IPS-18c (cell line): Measurements from ENCODE around the gene EHD1.
"Not testable (repeated sequence)": the region's sequence is repeated elsewhere in the genome, so short reads cannot be mapped to it uniquely, and the experiment has no call there.

Source experiments
- H3K4me3 ChIP-seq: 2 replicates; pipeline ENCODE4 v1.7.0; 2013; ENCODE audit warnings: low read depth, mild to moderate bottlenecking, low read length, moderate library complexity; ENCODE audit not compliant: insufficient read depth
- H3K9me3 ChIP-seq: one replicate; pipeline ENCODE4 v1.6.1; 2013; ENCODE audit warnings: mild to moderate bottlenecking, low read length, moderate library complexity; ENCODE audit not compliant: control insufficient read depth, insufficient read depth

EHD1 gene

DNA sequence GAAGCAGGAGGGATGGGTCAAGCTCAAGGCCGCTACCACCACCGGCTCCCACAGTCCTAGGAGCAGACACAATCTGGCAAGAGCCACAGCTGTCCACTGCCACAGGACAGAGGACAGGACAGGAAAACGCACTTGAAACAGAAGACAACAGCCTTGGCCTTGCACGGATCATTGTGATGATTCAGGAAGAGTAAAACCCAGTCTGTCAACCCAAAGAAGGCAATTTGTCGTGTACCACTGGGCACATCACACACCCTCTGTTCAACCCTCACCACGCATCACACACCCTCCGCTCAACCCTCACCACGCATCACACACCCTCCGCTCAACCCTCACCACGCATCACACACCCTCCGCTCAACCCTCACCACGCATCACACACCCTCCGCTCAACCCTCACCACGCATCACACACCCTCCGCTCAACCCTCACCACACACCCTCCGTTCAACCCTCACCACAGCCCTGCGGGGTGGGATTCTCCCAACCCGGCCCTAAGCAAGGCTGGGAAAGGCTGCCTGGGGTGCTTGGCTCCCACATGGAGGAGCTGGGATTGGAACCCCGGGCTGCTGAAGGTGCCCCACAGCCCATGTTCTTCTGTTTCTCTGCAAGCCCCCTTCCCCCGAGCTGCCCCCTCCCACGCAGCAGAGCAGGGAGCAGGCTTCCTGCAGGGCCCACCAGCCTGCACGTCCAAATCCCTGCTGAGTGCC is 22.7 kb downstream of the EHD1 start:
- Histone ChIP-seq H3K4me3 (no peak overlapping the region), H3K9me3 (no peaks in the 10 kb centered on the region)

DNA sequence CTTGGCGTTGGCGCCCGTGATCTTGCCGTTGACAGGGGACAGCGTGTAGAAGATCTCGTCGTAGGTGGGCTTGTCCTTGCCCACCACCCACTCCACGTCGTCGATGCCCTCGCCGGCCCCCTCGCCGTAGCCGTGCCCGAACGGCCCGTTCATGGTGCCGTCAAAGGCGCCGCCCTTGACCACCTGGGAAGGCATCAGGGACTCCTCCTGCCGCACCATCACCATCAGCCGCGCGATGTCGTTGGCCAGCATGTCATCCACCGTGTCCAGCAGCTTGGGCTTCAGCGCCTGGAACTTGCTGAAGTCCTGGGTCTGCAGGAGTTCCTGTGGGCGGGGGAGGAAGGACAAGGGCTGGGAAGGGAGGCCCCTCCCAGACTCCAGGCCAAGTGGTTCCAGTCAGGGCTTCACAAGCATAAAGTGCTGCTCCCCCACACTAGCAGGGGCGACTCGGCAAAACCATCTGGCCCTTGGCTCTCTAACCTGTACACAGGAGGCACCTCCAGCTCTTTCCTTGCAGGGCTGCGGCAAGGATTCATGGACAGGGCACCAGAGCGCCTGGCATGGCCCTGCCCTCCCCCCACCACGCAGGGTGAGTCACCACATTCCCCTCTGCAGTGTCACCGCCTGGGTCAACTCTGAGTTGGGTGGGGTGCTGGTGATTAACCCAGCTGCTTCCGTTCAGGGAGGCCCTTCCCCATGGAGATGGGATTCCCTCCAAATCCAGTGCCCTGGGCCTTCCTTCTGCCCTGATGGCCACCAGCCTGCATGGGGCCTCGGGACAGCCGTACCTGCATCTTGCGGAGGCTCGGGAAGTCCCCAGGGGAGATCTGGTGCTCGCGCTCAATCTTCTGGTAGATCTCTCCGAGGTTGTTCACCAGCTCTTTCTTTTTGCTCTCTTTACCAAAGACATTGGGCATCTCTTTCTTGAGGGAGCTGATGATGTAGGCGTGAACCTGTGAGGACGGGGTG is 23.6 kb downstream of the EHD1 start:
- H3K9me3 ChIP-seq, result no peaks in the 10 kb centered on the region
- no peak overlapping the region for H3K4me3 ChIP-seq

DNA sequence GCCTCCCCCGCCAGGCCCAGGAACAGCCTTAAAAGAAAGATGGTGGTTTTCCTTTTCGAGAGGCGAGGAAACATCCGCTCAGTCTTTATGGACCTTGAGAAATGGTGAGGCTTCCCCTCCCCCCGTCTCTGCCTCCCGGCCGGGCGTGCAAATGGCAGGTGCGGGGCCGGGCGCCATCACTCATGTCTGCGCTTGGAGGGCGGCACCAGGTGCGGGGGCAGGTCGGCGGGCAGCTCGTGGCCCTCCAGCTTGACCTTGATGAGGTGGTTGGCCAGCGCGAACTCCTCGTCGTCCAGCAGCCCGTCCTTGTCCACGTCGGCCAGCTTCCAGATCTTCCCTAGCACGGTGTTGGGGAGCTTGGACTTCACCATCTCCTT is 24.3 kb downstream of the EHD1 start:
- H3K4me3 ChIP-seq, result no peak overlapping the region
- H3K9me3 ChIP-seq, result no peaks in the 10 kb centered on the region

DNA sequence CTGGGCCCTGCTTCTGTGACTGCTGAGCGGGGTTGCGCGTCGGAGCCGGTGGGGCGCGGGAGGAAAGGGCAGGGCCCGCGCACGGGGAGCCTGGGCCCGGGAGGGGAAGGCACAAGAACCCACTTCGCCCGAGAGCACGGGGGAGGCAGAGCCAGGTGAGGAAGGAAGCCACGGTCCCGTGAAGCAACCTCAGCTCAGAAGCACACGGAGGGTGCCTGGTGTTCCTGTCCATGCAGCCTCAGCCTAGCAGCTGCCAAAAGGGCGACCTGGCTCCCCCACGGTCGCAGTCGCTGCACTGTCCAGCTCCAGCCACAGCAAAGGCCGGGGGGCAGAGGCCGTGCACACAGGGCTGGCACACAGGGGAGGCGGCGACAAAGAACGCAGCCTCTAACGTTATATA is 24.7 kb downstream of the EHD1 start:
- Histone ChIP-seq H3K9me3 (no peaks in the 10 kb centered on the region), H3K4me3 (no peak overlapping the region)

DNA sequence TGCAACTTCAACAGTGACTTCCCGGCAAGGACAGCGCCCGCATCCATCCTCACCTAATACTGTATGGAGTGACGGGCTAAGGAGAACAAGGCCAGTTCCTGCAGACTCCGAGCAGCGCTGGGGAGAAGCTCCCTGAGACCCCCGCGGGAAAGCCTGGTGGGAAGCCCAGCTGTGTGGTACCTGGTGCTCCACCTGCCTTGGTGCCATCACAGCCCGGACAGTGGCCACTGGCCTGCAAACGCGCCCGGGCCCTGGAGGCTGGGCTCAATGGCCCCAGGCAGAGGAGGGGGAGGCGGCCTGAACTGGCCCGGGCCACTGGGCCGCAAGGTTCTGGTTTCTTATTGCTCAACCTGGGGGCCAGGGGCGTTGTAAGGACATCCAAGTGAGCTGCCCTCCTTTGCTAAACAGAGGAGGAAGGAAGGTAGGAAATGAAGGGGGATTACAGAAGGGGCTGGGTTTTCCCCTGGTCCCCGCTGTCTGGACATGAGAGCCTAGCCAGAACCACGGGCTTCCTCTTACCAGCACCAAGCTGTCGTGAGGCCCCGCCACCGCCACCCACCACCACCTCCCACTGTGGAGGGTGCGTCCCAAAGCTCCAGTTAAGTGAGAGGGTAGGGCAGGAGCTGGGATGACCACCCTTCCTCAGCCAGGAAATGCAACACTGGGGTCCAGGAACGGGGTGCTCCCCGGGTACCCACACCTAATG is 25.5 kb downstream of the EHD1 start:
- no peaks in the 10 kb centered on the region for H3K9me3 ChIP-seq
- no peak overlapping the region for H3K4me3 ChIP-seq

DNA sequence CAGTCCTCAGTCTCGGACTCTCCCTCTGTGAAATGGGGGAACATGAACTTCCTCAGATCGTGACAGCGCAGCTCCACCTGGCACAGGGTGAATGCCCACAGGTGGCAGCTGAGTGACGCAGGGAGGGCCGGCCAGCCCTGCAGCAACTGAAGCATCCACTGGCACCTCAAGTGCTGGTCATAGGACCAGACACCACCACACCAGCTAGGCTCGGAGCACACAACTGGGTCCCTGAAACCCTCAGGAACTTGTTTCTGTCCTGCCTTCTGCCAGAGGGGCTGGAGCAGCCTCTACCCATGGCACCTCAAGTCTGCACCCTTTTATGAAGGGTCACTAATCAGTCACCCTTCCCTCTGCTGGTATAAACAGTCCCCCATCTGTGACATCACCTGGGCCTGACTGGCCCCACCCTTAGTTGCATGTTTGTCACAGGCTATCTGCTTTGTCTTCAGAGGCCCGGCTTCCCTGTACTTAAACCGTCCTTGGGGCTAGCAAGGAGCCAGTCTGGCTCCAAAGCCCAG is 26.5 kb downstream of the EHD1 start:
- Histone ChIP-seq H3K9me3 (no peaks in the 10 kb centered on the region), H3K4me3 (no peak overlapping the region)

DNA sequence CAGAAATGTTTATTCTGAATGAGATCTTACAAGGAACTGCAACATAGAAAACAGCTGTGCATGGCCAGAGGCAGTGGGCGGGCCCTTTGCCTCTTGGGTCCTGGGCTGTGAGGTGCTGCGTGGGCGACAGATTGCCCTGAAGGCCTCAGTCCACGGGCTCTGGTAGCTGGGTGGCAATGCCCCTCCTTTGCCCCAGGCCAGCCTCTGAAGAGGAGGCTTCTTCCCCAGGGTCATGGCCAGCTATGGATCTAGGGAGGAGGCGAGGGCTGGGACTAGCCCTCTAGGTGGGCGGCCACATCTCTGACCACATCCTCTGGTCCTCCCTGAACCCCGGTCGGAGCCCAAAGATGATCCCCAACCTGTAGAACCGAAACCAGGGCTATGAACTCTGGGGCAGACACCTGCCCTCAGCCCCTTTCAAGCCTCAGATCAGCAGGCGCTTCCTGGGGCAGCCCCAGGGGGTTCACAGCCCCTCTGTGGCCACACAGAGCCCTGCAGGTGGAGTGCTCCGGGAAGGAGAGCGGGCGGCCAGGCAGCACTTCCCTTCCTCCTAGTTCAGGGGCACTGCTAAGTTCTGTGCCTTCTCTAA is 27.3 kb downstream of the EHD1 start:
- Histone ChIP-seq H3K4me3 (no peak overlapping the region), H3K9me3 (no peaks in the 10 kb centered on the region)

DNA sequence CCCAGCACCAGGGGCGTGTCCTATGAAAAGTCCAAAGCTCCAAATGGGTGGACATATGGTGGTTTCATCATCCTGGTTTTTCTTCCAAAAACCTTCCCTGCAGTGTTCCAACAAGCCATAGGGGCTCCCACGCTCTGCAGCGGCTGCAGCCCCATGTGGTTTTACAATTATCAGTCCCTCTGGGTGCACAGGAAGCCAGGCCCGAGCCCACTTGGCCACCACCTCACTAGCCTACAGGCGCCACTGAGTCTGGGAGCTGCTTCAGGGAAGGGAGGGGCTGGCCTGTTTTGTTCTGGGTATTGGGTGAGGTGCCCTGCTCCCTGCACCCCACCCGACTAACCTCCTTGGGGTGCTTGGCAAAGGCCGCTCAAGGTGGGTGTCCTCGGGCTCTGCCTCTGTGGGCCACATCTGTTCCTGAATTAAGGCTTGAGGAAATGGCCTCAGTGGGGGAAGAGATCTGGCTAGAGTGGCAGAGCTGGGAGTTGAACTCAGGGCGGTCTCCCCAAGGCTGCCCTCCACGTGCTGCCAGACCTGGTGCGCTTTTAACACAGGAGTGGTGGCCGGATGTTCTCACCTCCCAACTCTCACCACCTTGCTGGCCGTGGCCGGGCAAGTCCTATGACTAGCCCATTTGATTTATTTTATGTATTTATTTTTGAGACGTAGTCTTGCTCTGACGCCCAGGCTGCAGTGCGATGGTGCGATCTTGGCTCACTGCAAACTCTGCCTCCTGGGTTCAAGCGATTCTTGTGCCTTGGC is 28.6 kb downstream of the EHD1 start:
- H3K4me3 ChIP-seq, result no peak overlapping the region
- H3K9me3 ChIP-seq, result no peaks in the 10 kb centered on the region

DNA sequence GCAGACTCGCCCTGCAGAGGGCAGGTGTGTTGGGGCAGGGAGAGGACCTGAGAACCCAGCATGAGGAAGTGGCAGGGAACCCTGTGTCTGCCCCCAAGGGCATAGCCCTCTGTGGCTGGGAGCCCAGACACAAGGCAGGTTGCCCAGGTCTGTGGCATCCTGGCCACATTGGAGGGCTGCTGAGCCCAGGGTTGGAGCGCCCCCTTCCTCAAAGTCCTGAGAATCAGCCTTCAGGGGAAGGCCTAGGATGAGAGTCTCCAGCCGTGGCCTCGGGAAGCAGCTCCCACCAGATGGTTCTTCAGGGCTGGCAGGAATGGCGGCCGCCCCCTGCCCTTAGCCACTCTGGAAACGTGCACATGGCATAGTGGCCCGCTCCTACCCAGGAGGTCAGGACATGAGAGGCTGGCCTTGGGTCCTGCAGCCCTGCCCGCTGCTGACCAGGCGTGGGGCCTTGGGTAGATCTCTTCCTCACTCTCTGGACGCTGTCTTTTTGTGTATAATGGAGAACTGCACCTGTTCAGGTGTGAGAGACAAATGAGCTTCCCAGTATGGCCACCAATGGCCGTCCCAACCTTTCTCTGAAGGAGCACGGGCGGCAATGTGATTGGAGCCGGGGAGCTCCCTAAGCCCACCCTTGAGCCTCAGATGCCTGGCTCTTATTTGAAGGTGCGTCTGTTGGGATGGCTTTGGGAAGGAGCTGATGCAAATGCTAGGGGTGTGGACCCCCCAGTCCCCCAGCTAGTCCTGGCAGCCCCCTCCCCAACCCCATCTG is 29.4 kb downstream of the EHD1 start:
- H3K4me3 ChIP-seq, result no peak overlapping the region
- no peaks in the 10 kb centered on the region for H3K9me3 ChIP-seq

DNA sequence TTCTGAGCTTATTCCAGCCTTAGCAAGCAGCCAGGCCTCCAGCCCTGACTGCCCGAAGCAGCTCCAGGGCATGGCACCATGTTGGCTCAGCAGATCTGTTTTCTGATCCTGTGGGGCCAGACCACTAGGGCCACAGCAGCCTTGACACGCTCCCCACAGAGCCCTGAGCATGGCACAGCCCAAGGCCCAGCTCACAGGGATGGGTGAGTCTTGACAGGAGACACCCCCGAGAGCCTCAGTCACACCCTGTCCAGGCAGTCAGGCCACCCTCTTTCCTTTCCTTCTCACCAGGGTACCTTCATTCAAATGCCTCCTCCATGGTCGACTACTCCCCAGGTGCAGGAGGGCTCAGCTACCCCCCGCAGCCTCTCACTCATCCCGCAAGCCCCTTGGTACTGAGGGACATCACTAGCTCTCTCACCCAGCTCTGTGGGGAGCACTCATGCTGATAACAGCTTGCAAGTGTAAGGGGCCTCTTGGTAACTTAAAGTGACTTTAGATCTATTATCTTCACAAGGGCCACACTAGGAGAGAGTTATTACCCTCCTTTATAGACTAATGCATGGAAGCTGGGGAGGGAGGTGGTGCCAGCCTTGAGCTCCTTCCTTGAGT is 30.1 kb downstream of the EHD1 start:
- Histone ChIP-seq H3K4me3 (no peak overlapping the region), H3K9me3 (no peaks in the 10 kb centered on the region)

DNA sequence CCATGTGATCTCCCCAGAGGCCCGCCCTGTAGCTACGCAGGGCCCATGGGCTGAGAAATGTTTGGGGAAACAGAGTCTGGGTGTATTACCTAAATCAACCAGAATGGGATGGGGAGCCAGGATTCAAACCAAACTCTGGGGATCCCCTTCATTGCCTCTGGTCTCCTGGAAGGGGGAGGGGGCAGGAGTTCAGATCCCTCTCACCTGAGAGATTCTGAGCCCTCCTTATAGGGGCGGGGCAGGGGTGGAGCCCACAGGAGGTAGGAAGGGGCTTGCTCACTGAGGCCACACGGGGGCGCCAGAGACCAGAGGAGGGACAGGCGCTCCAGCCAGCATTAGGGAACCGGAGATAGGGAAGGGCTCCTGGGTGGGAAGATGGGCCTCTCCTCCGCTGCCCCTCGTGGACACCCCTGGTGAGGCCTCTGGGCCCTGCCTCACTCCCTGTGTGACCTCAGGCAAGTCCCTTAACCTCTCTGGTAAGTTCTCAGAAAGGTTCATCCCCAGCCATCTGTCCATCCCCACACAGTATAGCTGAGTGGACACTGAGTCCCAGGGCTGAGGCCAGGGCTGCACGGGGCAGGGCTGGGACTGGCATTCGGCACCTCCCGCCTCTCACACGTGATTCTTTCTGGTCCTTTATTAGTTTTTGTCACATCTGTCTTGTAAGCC is 31.3 kb downstream of the EHD1 start:
- H3K9me3 ChIP-seq, result no peaks in the 10 kb centered on the region
- no peak overlapping the region for H3K4me3 ChIP-seq

DNA sequence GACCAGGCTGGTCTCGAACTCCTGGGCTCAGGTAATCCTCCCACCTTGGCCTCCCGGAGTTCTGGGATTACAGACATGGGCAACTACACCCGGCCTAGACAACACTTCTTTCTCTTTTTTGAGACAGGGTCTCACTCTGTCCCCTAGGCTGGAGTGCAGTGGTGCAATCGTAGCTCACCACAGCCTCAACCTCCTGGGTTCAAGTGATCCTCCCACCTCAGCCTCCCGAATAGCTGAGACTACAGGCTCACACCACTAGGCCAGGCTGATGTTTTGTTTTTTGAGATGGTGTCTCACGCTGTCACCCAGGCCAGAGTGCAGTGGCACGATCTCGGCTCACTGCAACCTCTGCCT is 32.7 kb downstream of the EHD1 start:
- H3K9me3 ChIP-seq, H3K4me3 ChIP-seq: not testable (repeated sequence)

DNA sequence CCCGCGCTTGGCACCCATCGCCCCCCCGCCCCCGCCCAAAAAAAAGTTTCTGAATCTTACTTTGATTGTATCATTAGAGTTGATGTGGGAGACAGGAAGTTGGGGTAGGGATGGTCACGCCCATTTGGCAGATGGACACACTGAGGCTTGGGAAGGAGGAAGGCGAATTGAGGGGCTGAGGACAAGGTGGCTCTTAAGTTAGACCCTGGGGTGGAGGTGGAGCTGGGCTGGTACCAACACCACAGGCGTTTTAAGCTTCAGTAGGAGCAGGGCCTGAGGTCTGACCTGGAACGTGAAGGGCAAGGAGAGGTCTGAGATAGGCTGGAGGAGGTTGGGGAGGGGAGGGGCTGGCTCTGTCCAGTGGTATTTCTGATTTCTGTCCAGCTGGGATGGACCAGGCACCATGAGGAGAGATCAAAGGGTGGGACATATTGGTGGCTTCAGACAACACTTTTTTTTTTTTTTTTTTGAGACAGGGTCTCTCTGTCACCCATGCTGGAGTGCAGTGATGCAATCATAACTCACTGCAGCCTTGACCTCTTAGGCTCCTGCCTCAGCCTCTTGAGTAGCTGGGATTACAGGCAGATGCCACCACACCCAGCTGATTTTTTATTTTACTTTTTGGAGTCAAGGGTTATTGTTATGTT is 33.2 kb downstream of the EHD1 start:
- Histone ChIP-seq H3K4me3 (peak overlapping the region; percentile 74), H3K9me3 (no peaks in the 10 kb centered on the region)

DNA sequence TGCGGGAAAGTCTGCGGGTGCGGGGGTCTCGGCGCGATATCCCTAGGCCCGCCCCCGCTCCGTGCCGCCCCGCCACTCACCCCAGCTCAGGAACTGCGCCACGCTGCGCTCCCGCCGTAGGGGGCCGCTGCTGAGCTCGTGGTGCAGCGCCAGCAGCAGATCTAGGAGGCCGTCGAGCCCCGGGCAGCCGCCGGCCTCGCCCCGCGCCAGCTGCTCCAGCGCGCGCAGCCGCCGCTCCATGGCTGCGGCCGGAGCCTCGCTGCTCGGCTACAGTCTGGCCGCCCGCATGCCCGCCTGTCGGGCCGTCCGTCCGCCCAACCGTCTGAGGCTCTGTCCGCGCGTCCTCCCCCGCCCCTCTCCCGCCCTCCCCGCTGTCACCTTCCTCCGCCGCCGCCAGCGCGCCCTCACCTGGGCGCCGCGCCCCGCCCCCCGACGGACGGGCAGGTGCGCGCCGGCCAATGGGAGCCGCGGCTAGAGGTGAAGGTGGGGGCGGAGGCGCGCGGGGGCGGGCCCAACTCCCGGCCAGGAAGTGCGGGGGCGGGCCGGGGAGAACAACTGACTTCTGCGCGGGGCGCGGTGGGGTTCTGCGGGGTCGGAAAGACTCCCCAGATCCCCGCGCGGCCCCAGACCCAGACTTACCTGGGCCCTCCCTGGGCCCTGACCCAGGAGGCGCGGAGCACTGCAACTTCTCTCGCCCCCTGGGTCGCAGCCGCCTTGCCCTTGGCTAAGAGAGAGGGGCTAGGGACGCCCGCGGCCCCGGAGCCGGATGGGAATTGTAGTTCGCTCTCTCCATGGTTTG is 33.9 kb downstream of the EHD1 start, which contains the start of gene CDC42BPG:
Gene CDC42BPG (minus strand): TSS at position 324 of the 799 bp plus-strand sequence. CDS start 84 bp downstream, at position 240.
- H3K9me3 ChIP-seq, result no peaks in the 10 kb centered on the region

More for the DNA sequence above, 33.9 kb downstream of the EHD1 start, which contains the start of gene CDC42BPG:
- H3K4me3 ChIP-seq, result peak within 1 kb of the TSS; percentile 74
